GM18858 (cell line): ENCODE results near the gene ARHGAP27.

Experiments used
- ATAC-seq: cut with Tn5 transposase; IDR thresholded peaks from one replicate; pipeline ENCODE4 v1.9.1; 2021; ENCODE audit not compliant: unreplicated experiment

The ARHGAP27 gene

GRCh38 chr17:45410144-45411091 is 22.3 kb downstream of the ARHGAP27 start:
- ATAC-seq, result no peak

GRCh38 chr17:45409659-45410076 is 23.0 kb downstream of the ARHGAP27 start:
- ATAC-seq, result no peak

- ATAC-seq, result no peak
Measured at GRCh38 chr17:45408611-45409421, 23.9 kb downstream of the ARHGAP27 start.

- no peak for ATAC-seq
Measured at GRCh38 chr17:45406107-45406506, 26.6 kb downstream of the ARHGAP27 start.

- ATAC-seq, result no peak
Measured at GRCh38 chr17:45405250-45406086, 27.2 kb downstream of the ARHGAP27 start.

- no peak for ATAC-seq
Measured at GRCh38 chr17:45404870-45405249, 27.8 kb downstream of the ARHGAP27 start.

- ATAC-seq, result no peak
Measured at GRCh38 chr17:45403906-45404490, 28.7 kb downstream of the ARHGAP27 start.

GRCh38 chr17:45402916-45403315 is 29.8 kb downstream of the ARHGAP27 start:
- no peak for ATAC-seq

- no peak for ATAC-seq
Measured at GRCh38 chr17:45398800-45399199, 33.9 kb downstream of the ARHGAP27 start.

- no peak for ATAC-seq
Measured at GRCh38 chr17:45397796-45398195, 34.9 kb downstream of the ARHGAP27 start.

GRCh38 chr17:45396496-45397205 is 36.0 kb downstream of the ARHGAP27 start:
- ATAC-seq, result no peak

- ATAC-seq, result no peak
Measured at GRCh38 chr17:45395569-45396415, 36.9 kb downstream of the ARHGAP27 start.

GRCh38 chr17:45394913-45395568 is 37.6 kb downstream of the ARHGAP27 start:
- no peak for ATAC-seq

GRCh38 chr17:45394564-45394912 is 38.1 kb downstream of the ARHGAP27 start:
- no peak for ATAC-seq

GRCh38 chr17:45394091-45394490 is 38.6 kb downstream of the ARHGAP27 start:
- no peak for ATAC-seq

- ATAC-seq, result no peak
Measured at GRCh38 chr17:45393411-45393810, 39.3 kb downstream of the ARHGAP27 start.

GRCh38 chr17:45391918-45392317 is 40.8 kb downstream of the ARHGAP27 start:
- ATAC-seq, result no peak

GRCh38 chr17:45391291-45391690 is 41.4 kb downstream of the ARHGAP27 start:
- no peak for ATAC-seq

- ATAC-seq, result no peak
Measured at GRCh38 chr17:45389354-45389753, 43.3 kb downstream of the ARHGAP27 start.
